Gastrocnemius medialis (tissue), 4 donors: ENCODE data around the gene SCO2.

ENCODE experiments used
- POLR2A ChIP-seq, 2 donors: fragments of 450-650 bp; IDR thresholded peaks; one replicate each; pipeline ENCODE4 v1.6.1; 2017; ENCODE audit warnings: antibody characterized with exemption in 2 of 2, mild to moderate bottlenecking in 2 of 2, moderate library complexity in 2 of 2
- TF ChIP-seq, protein P1 (sequence below), 5 experiments: fragments of 450-650 bp in 3 of 5; fragments of 200-600 bp in 2 of 5; sonication (generic) in 2 of 5; IDR thresholded peaks in 4 of 5; conservative IDR thresholded peaks in 1 of 5; 1 replicate in 4 of 5; 2 replicates in 1 of 5; pipeline ENCODE4 v1.5.1; 2016 to 2019; ENCODE audit warnings: antibody characterized with exemption in 5 of 5, mild to moderate bottlenecking in 3 of 5, moderate library complexity in 3 of 5

DNA sequence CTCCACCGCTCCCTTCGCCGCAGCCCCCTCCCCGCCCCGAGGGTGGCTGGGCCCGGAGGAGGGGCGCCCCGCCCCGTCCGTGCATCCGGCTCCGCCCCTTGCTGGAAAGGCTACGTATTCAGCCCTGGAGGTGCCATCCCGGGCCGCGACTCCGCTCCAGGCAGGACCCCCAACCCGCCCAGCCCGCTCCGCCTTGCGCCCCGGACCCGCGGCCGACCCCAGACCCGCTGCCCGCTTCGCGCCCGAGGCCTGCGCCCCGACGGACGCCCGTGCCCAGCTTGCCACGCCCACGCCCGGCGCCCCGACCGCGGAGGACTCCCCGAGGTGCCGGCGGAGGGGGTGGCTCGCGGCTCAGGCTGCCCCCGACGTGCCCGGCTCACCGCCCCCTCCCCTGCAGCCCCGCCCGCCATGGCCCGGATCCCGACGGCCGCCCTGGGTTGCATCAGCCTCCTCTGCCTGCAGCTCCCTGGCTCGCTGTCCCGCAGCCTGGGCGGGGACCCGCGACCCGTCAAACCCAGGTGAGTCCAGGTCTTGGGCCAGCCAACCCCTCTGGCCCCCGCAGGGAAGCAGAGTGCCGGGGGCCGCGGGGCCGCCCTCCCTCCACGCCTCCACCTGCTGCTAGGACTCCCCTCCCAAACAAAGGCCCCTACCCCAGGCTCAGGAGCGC, 43.8 kb downstream of the SCO2 start, which contains the start of gene ADM2:
- TF ChIP-seq, protein P1, sequence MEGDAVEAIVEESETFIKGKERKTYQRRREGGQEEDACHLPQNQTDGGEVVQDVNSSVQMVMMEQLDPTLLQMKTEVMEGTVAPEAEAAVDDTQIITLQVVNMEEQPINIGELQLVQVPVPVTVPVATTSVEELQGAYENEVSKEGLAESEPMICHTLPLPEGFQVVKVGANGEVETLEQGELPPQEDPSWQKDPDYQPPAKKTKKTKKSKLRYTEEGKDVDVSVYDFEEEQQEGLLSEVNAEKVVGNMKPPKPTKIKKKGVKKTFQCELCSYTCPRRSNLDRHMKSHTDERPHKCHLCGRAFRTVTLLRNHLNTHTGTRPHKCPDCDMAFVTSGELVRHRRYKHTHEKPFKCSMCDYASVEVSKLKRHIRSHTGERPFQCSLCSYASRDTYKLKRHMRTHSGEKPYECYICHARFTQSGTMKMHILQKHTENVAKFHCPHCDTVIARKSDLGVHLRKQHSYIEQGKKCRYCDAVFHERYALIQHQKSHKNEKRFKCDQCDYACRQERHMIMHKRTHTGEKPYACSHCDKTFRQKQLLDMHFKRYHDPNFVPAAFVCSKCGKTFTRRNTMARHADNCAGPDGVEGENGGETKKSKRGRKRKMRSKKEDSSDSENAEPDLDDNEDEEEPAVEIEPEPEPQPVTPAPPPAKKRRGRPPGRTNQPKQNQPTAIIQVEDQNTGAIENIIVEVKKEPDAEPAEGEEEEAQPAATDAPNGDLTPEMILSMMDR (IDR thresholded peaks at IDR 0.05 in 4 of 5, conservative IDR thresholded peaks at IDR 0.05 in 1 of 5): no peak
- no peak for TF ChIP-seq POLR2A (IDR thresholded peaks at IDR 0.05)
